Measurements from ENCODE around the gene TNFAIP1.

The TNFAIP1 gene

DNA sequence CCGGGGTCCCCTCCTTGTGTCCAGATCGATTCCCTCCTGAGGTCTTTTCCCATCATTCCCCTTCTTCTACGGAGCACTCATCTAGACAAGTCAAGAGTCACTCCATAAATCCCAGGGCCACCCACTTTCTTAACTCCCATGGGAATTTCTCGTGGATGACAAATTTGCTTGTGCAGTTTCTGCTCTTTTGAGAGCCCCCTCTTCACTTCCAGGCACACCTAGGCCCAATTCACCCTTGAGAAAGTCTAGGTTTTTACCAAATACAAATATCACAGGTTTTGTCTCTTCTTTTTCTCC, 22.3 kb downstream of the TNFAIP1 start:
- H3K9ac ChIP-seq (ENCODE audit: low read length in 5 of 5): peak overlapping the region in 4 of 5 donors; percentile 88 to 99 (median 96)
- no peaks in the 10 kb centered on the region for H3K27me3 ChIP-seq (ENCODE audit: control insufficient read depth in 5 of 5, insufficient read depth in 4 of 5, low read length in 5 of 5)
- no peaks in the 10 kb centered on the region for H3K9me3 ChIP-seq (ENCODE audit: control insufficient read depth in 5 of 5, low read length in 5 of 5)
- peak overlapping the region; percentile 78 for H3K27ac ChIP-seq (ENCODE audit: low read depth, low read length)
- H3K4me3 ChIP-seq (ENCODE audit: low read depth in 1 of 5, low read length in 5 of 5): peak overlapping the region; percentile 91 to 94 (median 92)
- H3K36me3 ChIP-seq (ENCODE audit: control insufficient read depth in 5 of 5, insufficient read depth in 5 of 5, low read length in 5 of 5): peaks cover 24 to 57% (median 53%) of the 10 kb centered on the region in 5 donors
- peaks cover 9 to 27% (median 24%) of the 10 kb centered on the region in 5 donors for H3K4me1 ChIP-seq (ENCODE audit: control insufficient read depth in 5 of 5, insufficient read depth in 5 of 5, low read length in 5 of 5)

DNA sequence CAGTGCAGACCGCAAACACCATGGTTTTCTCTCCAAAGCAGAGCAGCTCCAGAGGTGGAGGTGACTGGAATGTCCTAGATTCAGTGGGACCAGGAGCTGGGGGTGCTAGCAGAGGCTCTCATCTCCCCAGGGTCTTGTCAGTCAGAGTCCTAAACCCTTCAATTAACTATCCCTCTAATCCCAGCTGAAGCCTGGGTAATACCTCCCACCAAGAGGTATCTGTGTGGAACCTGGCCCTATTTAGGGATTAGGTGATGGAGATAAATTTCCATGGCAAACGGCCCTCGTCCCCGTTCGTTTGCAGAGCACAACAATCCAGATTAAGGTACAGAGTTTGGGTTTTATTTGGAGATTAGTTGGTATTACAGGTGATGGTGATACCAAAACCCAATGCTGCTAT, 27.6 kb downstream of the TNFAIP1 start:
- Histone ChIP-seq H3K4me3 (ENCODE audit: low read depth in 1 of 5, low read length in 5 of 5) (no peak overlapping the region), H3K9ac (ENCODE audit: low read length in 5 of 5) (no peak overlapping the region), H3K9me3 (ENCODE audit: control insufficient read depth in 5 of 5, low read length in 5 of 5) (no peaks in the 10 kb centered on the region), H3K27me3 (ENCODE audit: control insufficient read depth in 5 of 5, insufficient read depth in 4 of 5, low read length in 5 of 5) (no peaks in the 10 kb centered on the region), H3K36me3 (ENCODE audit: control insufficient read depth in 5 of 5, insufficient read depth in 5 of 5, low read length in 5 of 5) (peaks cover 14 to 78% (median 57%) of the 10 kb centered on the region in 5 donors), H3K27ac (ENCODE audit: low read depth, low read length) (no peak overlapping the region), H3K4me1 (ENCODE audit: control insufficient read depth in 5 of 5, insufficient read depth in 5 of 5, low read length in 5 of 5) (peaks cover 0 to 6% (median 5%) of the 10 kb centered on the region in 5 donors)

DNA sequence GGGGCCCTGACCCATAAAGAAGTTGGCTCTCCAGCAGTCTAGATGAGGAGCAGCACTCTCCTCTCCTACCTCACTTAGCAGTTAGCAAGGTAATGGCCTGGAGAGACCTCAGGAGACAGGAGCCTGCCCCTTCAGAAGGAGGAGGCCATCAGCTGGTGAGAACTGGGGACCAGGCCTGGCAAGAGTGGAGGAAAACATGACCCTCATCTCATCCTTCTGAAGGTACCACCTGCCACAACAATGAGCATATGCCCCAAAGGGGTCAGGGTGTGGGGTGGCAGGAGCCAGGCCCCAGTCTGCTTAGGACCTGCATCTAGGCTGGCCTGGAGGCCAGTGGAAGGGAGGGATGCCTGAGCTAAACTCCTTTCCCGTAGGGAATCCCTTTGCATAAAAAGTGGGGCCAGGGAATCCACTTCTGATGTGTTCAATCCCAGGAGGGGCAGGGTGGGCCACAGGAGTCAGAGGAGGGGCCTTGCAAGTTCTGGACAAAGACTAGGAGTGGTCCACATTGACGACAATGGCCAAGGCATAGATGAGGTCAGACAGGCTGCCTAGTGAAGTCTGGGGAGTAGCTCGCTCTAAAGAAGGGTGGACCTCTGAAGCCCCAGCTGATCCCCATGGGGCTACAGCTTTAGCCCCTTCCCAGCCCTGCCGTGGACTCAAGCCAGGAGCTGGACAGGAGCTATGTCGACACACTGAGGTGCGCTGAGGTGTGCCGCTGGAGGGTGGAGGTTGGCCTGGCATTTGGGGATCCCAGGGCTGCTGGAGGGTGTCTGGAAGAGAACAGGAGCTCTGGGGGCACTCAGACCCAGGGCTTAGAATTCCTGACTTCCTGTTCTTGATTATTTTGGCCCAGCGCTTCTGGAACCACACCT, 28.5 kb downstream of the TNFAIP1 start:
- Histone ChIP-seq H3K36me3 (ENCODE audit: control insufficient read depth in 5 of 5, insufficient read depth in 5 of 5, low read length in 5 of 5) (peaks cover 14 to 78% (median 56%) of the 10 kb centered on the region in 5 donors), H3K27me3 (ENCODE audit: control insufficient read depth in 5 of 5, insufficient read depth in 4 of 5, low read length in 5 of 5) (no peaks in the 10 kb centered on the region), H3K9me3 (ENCODE audit: control insufficient read depth in 5 of 5, low read length in 5 of 5) (no peaks in the 10 kb centered on the region), H3K9ac (ENCODE audit: low read length in 5 of 5) (no peak overlapping the region), H3K4me1 (ENCODE audit: control insufficient read depth in 5 of 5, insufficient read depth in 5 of 5, low read length in 5 of 5) (no peaks in the 10 kb centered on the region), H3K27ac (ENCODE audit: low read depth, low read length) (no peak overlapping the region), H3K4me3 (ENCODE audit: low read depth in 1 of 5, low read length in 5 of 5) (no peak overlapping the region)

DNA sequence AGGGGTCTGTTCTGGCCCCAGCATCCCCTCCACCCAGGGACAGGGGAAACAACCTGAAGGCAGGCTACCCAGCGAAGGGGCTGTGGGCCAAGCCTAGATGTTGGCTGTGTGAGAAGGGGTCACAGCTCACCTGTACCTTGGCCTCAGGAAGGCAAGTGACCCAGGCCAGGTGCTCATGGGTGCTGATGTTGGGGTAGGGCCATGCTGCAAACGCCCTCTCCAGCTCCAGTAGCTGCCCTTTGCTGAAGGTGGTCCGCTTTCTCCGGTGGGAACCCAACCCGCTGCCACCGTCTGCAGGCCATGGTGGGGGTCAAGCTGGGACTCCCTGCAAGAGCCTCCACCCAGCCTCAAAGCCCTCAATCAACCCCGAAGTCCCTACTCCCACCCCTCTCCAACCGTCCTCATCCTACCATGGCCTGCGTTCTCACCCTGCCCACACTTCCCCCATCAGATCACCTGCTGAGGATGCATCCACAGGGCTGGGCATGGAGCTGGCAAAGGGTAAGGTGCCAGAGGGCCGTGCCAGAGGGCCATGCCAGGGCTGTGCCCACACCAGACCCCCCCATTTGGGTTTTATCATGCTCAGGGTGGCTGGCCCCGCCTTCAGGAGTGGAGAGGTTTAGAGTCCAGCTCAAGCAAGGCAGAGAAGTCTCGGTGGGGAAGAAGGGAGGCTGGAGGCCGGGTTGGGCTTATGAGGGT, 29.3 kb downstream of the TNFAIP1 start, which contains the start of gene SEBOX:
Gene SEBOX, minus strand, starts transcription at position 535 of the 699 bp plus-strand sequence. Its CDS starts 48 bp downstream, at position 487.
- no peak within 1 kb of the TSS for H3K27ac ChIP-seq (ENCODE audit: low read depth, low read length)
- H3K4me3 ChIP-seq (ENCODE audit: low read depth in 1 of 5, low read length in 5 of 5): no peak within 1 kb of the TSS
- H3K36me3 ChIP-seq (ENCODE audit: control insufficient read depth in 5 of 5, insufficient read depth in 5 of 5, low read length in 5 of 5): peaks cover 14 to 72% (median 50%) of the 10 kb centered on the region in 5 donors

DNA sequence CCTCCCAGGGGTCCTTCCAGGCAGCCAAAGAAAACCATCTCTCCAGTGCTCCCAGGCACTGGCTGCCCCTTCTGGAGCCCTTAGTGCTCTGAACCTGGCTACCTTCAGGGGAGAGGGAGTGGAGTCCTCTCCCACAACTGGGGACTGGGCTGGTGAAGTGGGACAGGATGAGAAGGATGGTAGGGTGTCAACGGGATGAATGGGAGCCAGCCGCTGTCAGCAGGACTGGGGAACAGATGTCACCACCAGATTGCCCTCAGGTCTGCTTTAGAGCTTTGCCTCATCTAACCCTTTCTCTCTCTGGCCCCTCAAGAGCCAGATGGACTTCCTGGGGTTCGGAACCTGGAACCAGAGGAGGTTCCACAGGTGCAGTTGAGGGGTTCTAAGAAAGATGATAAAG, 29.9 kb downstream of the TNFAIP1 start:
- no peak overlapping the region for H3K9ac ChIP-seq (ENCODE audit: low read length in 5 of 5)
- peaks cover 0 to 6% (median 4%) of the 10 kb centered on the region in 5 donors for H3K4me1 ChIP-seq (ENCODE audit: control insufficient read depth in 5 of 5, insufficient read depth in 5 of 5, low read length in 5 of 5)
- H3K27me3 ChIP-seq (ENCODE audit: control insufficient read depth in 5 of 5, insufficient read depth in 4 of 5, low read length in 5 of 5): no peaks in the 10 kb centered on the region
- no peak overlapping the region for H3K4me3 ChIP-seq (ENCODE audit: low read depth in 1 of 5, low read length in 5 of 5)
- no peaks in the 10 kb centered on the region for H3K9me3 ChIP-seq (ENCODE audit: control insufficient read depth in 5 of 5, low read length in 5 of 5)
- H3K27ac ChIP-seq (ENCODE audit: low read depth, low read length): no peak overlapping the region
- H3K36me3 ChIP-seq (ENCODE audit: control insufficient read depth in 5 of 5, insufficient read depth in 5 of 5, low read length in 5 of 5): peaks cover 10 to 65% (median 44%) of the 10 kb centered on the region in 5 donors

More for the DNA sequence above, 29.3 kb downstream of the TNFAIP1 start, which contains the start of gene SEBOX:
- Histone ChIP-seq H3K4me1 (ENCODE audit: control insufficient read depth in 5 of 5, insufficient read depth in 5 of 5, low read length in 5 of 5) (no peaks in the 10 kb centered on the region), H3K9me3 (ENCODE audit: control insufficient read depth in 5 of 5, low read length in 5 of 5) (no peaks in the 10 kb centered on the region), H3K27me3 (ENCODE audit: control insufficient read depth in 5 of 5, insufficient read depth in 4 of 5, low read length in 5 of 5) (no peaks in the 10 kb centered on the region), H3K9ac (ENCODE audit: low read length in 5 of 5) (no peak within 1 kb of the TSS)

DNA sequence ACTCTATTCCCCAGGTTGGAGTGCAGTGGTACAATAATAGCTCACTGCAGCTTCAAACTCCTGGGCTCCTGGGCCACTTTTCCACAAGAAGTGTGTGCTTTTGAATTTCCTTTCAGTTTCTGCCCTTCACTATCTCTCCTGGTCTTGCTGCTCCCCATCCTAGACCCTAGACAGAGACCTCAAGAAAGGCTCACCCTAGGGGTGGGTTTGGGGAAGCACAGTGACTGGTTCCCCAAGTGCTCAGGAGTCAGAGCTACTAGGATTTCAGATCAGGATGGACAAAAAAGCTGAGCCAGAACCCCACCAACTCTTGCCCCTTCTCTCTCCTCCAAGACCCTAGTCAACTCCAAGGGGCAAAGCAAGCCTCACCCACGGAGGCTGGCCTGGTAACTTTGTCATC, 31.0 kb downstream of the TNFAIP1 start:
- peaks cover 5 to 54% (median 33%) of the 10 kb centered on the region in 5 donors for H3K36me3 ChIP-seq (ENCODE audit: control insufficient read depth in 5 of 5, insufficient read depth in 5 of 5, low read length in 5 of 5)
- no peak overlapping the region for H3K27ac ChIP-seq (ENCODE audit: low read depth, low read length)
- H3K27me3 ChIP-seq (ENCODE audit: control insufficient read depth in 5 of 5, insufficient read depth in 4 of 5, low read length in 5 of 5): peaks cover 0 to 1% (median 0%) of the 10 kb centered on the region in 5 donors
- H3K9me3 ChIP-seq (ENCODE audit: control insufficient read depth in 5 of 5, low read length in 5 of 5): no peaks in the 10 kb centered on the region
- H3K4me3 ChIP-seq (ENCODE audit: low read depth in 1 of 5, low read length in 5 of 5): no peak overlapping the region
- peaks cover 0 to 11% (median 6%) of the 10 kb centered on the region in 5 donors for H3K4me1 ChIP-seq (ENCODE audit: control insufficient read depth in 5 of 5, insufficient read depth in 5 of 5, low read length in 5 of 5)
- no peak overlapping the region for H3K9ac ChIP-seq (ENCODE audit: low read length in 5 of 5)

DNA sequence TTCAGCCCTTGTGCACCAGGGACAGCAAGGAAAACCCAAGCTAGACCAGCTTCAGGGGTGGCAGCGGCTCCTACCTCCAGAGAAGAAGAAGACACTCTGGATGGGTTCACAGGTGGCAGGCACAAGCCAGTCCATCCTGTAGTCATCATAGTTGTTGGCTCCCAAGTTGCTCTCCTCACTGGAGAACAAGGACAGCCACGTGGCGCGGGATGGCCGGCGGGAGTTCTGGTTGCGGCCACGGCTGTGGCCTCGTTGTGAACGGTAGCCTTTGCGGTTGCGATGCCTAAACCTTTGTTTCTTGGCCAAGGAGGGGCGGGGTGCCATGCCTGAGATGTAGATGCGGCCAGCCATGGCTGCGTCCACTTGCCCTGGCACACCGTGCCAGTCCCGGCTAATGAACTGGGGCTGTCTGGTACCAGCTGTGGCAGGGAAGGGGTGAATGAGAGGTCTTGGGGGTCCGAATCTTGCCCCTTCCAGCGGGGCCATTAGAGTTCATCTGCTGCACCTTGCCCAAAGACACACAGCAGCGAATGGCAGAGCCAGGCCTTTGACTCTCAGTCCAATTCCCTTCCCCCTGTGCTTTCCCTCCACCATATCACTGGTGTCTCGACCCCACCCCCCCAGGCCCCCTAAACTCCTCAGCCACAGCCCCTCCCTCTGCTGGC, 32.2 kb downstream of the TNFAIP1 start:
- H3K4me1 ChIP-seq (ENCODE audit: control insufficient read depth in 5 of 5, insufficient read depth in 5 of 5, low read length in 5 of 5): peaks cover 2 to 23% (median 17%) of the 10 kb centered on the region in 5 donors
- no peaks in the 10 kb centered on the region for H3K9me3 ChIP-seq (ENCODE audit: control insufficient read depth in 5 of 5, low read length in 5 of 5)
- no peak overlapping the region for H3K27ac ChIP-seq (ENCODE audit: low read depth, low read length)
- peaks cover 0 to 9% (median 0%) of the 10 kb centered on the region in 5 donors for H3K27me3 ChIP-seq (ENCODE audit: control insufficient read depth in 5 of 5, insufficient read depth in 4 of 5, low read length in 5 of 5)
- H3K36me3 ChIP-seq (ENCODE audit: control insufficient read depth in 5 of 5, insufficient read depth in 5 of 5, low read length in 5 of 5): peaks cover 0 to 42% (median 22%) of the 10 kb centered on the region in 5 donors
- H3K9ac ChIP-seq (ENCODE audit: low read length in 5 of 5): no peak overlapping the region
- H3K4me3 ChIP-seq (ENCODE audit: low read depth in 1 of 5, low read length in 5 of 5): no peak overlapping the region

DNA sequence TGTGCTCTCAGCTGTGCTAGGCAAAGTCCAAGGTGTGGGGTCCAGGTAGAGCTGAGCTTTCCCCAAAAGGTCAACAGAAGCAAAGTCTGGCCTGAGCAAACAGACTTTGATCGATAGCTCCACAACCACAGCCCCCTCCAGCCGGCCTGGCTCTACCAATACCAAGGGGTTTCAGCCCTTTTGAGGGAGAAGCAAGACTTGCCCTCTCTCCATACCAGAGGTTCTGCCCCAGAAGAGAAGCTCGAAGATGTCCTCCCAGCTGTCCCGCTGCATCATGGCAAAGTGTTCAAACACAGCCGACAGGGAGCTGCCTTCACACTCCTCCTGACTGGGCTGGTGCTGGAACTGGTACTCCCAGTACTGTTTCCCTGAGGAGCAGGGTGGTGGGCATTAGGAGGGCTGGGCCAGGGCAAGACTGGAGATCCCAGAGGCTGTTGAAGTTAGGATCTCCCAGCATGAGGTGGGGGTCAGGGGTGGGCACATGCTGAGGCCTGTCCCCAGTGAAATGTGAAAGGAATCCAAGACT, 32.8 kb downstream of the TNFAIP1 start:
- Histone ChIP-seq H3K9me3 (ENCODE audit: control insufficient read depth in 5 of 5, low read length in 5 of 5) (no peaks in the 10 kb centered on the region), H3K9ac (ENCODE audit: low read length in 5 of 5) (no peak overlapping the region), H3K4me3 (ENCODE audit: low read depth in 1 of 5, low read length in 5 of 5) (no peak overlapping the region), H3K27me3 (ENCODE audit: control insufficient read depth in 5 of 5, insufficient read depth in 4 of 5, low read length in 5 of 5) (peaks cover 0 to 11% (median 0%) of the 10 kb centered on the region in 5 donors), H3K36me3 (ENCODE audit: control insufficient read depth in 5 of 5, insufficient read depth in 5 of 5, low read length in 5 of 5) (peaks cover 0 to 36% (median 16%) of the 10 kb centered on the region in 5 donors), H3K4me1 (ENCODE audit: control insufficient read depth in 5 of 5, insufficient read depth in 5 of 5, low read length in 5 of 5) (peaks cover 3 to 26% (median 19%) of the 10 kb centered on the region in 5 donors), H3K27ac (ENCODE audit: low read depth, low read length) (no peak overlapping the region)

DNA sequence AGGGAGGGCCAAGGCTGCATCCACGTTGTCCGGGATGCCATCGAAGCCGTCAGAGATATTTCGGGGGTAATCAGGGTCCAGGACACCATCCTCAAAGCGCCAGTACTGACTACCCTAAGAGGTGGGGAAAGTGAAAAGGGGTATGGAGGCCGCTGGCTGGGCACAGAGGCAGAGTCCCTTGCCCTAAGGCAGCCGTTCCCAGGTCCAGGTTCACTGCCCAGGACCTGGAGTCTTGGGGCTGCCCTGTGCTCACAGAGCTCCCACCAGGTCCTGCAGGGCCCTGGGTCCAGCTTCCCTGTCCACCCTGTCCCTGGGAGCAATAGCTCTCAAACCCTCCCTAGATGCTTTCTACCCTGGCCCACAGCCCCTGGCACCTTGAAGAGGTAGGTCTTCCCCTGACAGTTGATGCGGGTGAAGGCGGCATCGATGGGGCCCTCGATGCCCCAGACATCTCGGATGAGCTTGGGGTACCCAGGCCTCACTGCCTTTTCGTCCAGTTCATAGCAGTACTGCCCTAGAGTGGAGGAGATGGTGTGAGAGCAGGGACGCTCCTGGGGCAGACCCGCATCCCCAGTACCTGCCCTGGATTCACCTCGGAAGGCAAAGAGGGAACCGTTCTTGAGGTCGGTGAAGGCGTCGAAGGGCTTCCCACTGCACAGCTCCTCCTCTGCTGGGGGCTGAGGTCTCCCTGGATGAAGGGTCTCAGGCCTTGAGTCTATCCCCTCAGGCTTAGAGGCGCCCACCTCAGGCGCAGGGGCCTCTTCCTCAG, 33.5 kb downstream of the TNFAIP1 start:
- Histone ChIP-seq H3K9me3 (ENCODE audit: control insufficient read depth in 5 of 5, low read length in 5 of 5) (no peaks in the 10 kb centered on the region), H3K27me3 (ENCODE audit: control insufficient read depth in 5 of 5, insufficient read depth in 4 of 5, low read length in 5 of 5) (peaks cover 0 to 14% (median 0%) of the 10 kb centered on the region in 5 donors), H3K4me1 (ENCODE audit: control insufficient read depth in 5 of 5, insufficient read depth in 5 of 5, low read length in 5 of 5) (peaks cover 3 to 26% (median 19%) of the 10 kb centered on the region in 5 donors), H3K4me3 (ENCODE audit: low read depth in 1 of 5, low read length in 5 of 5) (no peak overlapping the region), H3K36me3 (ENCODE audit: control insufficient read depth in 5 of 5, insufficient read depth in 5 of 5, low read length in 5 of 5) (peaks cover 0 to 29% (median 9%) of the 10 kb centered on the region in 5 donors), H3K9ac (ENCODE audit: low read length in 5 of 5) (no peak overlapping the region), H3K27ac (ENCODE audit: low read depth, low read length) (no peak overlapping the region)
